Erythroblast (primary cell): ENCODE data around the gene HDAC7.

Experiments used
- GATA1 ChIP-seq: IDR thresholded peaks from 2 replicates; pipeline ENCODE4 v1.6.1; 2011; ENCODE audit warnings: low read depth, mild to moderate bottlenecking, control low read depth, low read length, moderate library complexity
- POLR2A ChIP-seq: IDR thresholded peaks from 2 replicates; pipeline ENCODE4 v1.6.1; 2011; ENCODE audit warnings: mild to moderate bottlenecking, low read length

GRCh38 chr12:47773062-47773857, 46.4 kb downstream of the HDAC7 start, which contains the start of gene SLC48A1:
- TF ChIP-seq POLR2A (peak; percentile 65), GATA1 (no peak)
